ENCODE data around the gene PCBP3.

DNA sequence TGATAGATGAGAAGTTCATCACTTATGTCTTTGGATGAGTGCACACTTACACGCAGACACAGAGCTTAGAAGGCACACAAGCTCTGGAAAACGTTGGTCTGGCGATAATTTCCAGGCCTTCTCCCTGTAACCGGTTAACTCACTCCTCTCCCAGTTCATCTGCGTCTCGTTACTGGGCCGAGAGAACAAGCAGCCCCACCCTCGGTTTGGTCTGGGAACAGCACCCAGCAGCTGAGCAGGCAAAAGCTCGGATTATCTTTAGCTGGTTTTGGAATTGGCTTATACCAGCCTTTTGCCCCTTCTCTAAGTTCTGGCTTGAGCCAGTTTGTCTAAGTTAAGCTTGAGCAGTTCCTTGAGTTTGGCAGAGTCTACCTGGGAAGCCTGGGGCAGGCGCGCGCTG lies 310.7 kb downstream of the PCBP3 start:
- TF ChIP-seq, protein P1, sequence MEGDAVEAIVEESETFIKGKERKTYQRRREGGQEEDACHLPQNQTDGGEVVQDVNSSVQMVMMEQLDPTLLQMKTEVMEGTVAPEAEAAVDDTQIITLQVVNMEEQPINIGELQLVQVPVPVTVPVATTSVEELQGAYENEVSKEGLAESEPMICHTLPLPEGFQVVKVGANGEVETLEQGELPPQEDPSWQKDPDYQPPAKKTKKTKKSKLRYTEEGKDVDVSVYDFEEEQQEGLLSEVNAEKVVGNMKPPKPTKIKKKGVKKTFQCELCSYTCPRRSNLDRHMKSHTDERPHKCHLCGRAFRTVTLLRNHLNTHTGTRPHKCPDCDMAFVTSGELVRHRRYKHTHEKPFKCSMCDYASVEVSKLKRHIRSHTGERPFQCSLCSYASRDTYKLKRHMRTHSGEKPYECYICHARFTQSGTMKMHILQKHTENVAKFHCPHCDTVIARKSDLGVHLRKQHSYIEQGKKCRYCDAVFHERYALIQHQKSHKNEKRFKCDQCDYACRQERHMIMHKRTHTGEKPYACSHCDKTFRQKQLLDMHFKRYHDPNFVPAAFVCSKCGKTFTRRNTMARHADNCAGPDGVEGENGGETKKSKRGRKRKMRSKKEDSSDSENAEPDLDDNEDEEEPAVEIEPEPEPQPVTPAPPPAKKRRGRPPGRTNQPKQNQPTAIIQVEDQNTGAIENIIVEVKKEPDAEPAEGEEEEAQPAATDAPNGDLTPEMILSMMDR (IDR thresholded peaks at IDR 0.05; ENCODE audit: insufficient read depth, low read length, poor library complexity, severe bottlenecking) = no peak
- no peak for TF ChIP-seq EZH2phosphoT487 (conservative IDR thresholded peaks at IDR 0.05; ENCODE audit: low read length)

All from SU-DHL-6 (cell line).